Epithelial cell of esophagus (primary cell): ENCODE results near the gene ADAM17.

Experiments
- DNase-seq: peaks from one replicate; pipeline ENCODE4 v3.0.0; 2010; ENCODE audit warnings: low read depth
- H3K4me3 ChIP-seq: 2 replicates; pipeline ENCODE4 v1.5.1; 2011; ENCODE audit warnings: mild to moderate bottlenecking, low read length, control low read depth
- TF ChIP-seq, protein P1 (sequence below): IDR thresholded peaks from 2 replicates; pipeline ENCODE4 v1.5.1; 2011; ENCODE audit warnings: low read depth, mild to moderate bottlenecking, low read length, control low read depth, inconsistent platforms; ENCODE audit not compliant: insufficient read depth; ENCODE audit errors: missing control alignments

ADAM17 gene

DNA sequence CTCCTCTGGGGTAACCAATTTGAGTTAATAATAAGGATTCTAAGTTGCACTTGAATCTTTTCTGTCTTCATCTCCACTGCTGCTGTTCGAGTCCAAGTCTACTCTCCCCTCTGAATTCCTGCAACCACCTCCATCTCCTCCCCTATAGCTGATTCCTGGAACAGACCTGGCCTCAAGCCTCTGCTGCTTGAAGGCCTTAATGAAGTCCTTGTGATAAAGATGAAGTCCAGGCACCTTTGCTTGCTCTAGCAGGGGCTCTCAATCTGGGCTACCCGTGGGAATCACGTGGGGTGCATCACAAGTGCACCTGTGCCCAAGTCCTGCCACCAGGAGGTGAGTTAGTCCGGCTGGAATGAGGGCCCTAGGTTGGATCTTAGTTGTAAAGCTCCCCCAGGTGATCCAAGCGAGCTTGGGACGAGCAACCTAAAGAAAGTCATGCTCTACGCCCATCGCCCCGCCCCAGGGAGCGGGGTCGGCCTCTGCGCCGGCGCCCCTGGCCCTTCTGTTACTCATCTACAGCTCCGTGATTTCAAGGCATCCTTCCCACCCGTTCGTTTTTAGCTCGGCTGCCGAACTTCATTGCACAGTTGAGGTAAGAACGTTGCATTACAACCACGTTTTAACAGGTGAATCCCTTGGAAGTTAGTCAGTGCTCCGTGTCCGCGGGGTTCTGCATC lies 82.2 kb downstream of the ADAM17 start:
- peak overlapping the region; percentile 42 for H3K4me3 ChIP-seq
- peak; percentile 54 for DNase-seq
- TF ChIP-seq, protein P1, sequence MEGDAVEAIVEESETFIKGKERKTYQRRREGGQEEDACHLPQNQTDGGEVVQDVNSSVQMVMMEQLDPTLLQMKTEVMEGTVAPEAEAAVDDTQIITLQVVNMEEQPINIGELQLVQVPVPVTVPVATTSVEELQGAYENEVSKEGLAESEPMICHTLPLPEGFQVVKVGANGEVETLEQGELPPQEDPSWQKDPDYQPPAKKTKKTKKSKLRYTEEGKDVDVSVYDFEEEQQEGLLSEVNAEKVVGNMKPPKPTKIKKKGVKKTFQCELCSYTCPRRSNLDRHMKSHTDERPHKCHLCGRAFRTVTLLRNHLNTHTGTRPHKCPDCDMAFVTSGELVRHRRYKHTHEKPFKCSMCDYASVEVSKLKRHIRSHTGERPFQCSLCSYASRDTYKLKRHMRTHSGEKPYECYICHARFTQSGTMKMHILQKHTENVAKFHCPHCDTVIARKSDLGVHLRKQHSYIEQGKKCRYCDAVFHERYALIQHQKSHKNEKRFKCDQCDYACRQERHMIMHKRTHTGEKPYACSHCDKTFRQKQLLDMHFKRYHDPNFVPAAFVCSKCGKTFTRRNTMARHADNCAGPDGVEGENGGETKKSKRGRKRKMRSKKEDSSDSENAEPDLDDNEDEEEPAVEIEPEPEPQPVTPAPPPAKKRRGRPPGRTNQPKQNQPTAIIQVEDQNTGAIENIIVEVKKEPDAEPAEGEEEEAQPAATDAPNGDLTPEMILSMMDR = peak; percentile 51

DNA sequence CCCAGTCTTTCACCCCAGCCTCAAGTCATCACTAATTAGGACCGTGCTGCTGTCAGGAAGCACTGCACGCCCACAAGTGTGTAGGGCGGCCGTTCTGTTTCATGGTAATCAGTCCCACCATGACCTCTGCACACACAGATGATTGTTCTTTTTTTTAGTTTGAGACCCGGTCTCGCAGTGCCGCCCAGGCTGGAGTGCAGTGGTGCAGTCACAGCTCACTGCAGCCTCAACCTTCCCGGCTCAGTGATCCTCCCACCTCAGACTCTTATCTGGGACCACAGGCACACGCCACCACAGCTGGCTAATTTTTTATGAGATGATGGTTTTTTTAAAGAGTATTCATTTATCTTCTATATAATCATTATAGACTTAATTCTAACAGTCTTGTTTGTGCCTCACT lies 83.1 kb downstream of the ADAM17 start:
- no peak for DNase-seq
- no peak overlapping the region for H3K4me3 ChIP-seq
- TF ChIP-seq, protein P1 = no peak

- no peak overlapping the region for H3K4me3 ChIP-seq
- no peak for DNase-seq
- TF ChIP-seq, protein P1 = no peak
Measured at GRCh38 chr2:9471206-9471605, 84.4 kb downstream of the ADAM17 start.

GRCh38 chr2:9467687-9468086 lies 87.9 kb downstream of the ADAM17 start:
- TF ChIP-seq, protein P1 = no peak
- no peak for DNase-seq
- no peak overlapping the region for H3K4me3 ChIP-seq

- TF ChIP-seq, protein P1 = no peak
- H3K4me3 ChIP-seq = no peak overlapping the region
- DNase-seq = no peak
Measured at GRCh38 chr2:9466147-9466683, 89.4 kb downstream of the ADAM17 start.

DNA sequence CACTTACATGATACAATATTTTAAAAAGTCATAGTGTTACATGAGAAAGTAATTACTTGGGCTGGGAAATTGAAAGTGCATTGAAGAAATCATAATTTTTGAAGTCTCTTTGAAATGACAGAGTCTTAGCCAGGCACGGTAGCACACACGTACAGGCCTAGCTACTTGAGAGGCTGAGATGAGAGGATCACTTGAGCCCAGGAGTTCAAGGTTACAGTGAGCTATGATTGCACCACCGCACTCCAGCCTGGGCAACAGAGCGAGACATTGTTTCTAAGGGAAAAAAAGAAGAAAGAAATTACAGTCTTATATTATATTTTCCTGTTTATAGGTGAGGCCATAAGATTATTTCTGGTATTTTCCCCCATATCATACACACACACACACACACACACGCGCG lies 90.5 kb downstream of the ADAM17 start:
- no peak overlapping the region for H3K4me3 ChIP-seq
- DNase-seq = no peak
- TF ChIP-seq, protein P1 = no peak

DNA sequence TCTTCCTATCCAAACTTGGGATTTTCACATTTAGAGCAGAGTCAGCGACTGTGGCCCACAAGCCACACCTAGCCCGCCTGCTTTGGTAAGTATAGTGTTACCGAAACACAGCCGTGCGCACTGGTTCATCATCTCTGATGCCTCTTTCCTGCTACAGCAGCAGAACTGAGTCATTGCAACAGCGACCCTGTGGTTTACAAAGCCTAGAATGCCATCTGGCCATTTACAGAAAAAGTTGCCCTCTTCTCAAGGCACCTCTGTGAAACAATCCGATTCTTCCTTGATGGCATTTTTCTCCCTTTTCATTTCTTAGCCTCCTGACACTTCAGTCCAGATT lies 92.0 kb downstream of the ADAM17 start:
- no peak overlapping the region for H3K4me3 ChIP-seq
- TF ChIP-seq, protein P1 = no peak
- peak; percentile 38 for DNase-seq
